Epithelial cell of esophagus (primary cell): ENCODE measurements around the gene OR10H3.

ENCODE experiments used
- DNase-seq: peaks from one replicate; pipeline ENCODE4 v3.0.0; 2010; ENCODE audit warnings: low read depth
- H3K4me3 ChIP-seq: 2 replicates; pipeline ENCODE4 v1.5.1; 2011; ENCODE audit warnings: mild to moderate bottlenecking, low read length, control low read depth
- TF ChIP-seq, protein P1 (sequence below): IDR thresholded peaks from 2 replicates; pipeline ENCODE4 v1.5.1; 2011; ENCODE audit warnings: low read depth, mild to moderate bottlenecking, low read length, control low read depth, inconsistent platforms; ENCODE audit not compliant: insufficient read depth; ENCODE audit errors: missing control alignments

OR10H3 gene

DNA sequence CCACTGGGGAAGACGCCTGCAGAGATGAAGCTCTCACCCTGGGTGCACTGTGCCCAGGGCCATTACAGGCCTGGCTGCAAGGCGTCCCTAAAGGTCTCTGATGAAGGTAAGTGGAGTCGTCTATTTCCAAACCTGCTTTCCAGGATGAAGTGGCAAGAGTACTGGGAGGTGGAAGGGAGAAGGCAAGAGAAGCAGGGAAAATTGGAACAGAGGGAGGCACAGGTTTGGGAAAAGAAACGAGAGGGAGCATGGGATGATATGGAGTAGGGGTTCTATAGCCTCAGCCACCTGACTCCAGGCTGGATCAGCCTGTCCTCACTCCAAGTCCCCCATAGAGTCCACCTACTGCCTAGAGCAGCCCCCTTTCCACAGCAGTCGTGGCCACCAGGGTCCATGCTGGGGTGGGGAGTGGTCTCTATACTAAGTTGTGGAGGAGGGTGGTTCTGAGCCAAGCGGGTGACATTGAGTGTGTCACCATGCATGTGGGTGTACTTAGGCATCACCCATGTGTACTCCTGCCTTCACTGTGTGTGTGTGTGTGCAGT lies 49.9 kb downstream of the OR10H3 start, which contains the start of gene OR10H5:
OR10H5 (plus strand) TSS at position 51 of the 545 bp plus-strand sequence. CDS start 6,388 bp downstream, outside the sequence.
- TF ChIP-seq, protein P1, sequence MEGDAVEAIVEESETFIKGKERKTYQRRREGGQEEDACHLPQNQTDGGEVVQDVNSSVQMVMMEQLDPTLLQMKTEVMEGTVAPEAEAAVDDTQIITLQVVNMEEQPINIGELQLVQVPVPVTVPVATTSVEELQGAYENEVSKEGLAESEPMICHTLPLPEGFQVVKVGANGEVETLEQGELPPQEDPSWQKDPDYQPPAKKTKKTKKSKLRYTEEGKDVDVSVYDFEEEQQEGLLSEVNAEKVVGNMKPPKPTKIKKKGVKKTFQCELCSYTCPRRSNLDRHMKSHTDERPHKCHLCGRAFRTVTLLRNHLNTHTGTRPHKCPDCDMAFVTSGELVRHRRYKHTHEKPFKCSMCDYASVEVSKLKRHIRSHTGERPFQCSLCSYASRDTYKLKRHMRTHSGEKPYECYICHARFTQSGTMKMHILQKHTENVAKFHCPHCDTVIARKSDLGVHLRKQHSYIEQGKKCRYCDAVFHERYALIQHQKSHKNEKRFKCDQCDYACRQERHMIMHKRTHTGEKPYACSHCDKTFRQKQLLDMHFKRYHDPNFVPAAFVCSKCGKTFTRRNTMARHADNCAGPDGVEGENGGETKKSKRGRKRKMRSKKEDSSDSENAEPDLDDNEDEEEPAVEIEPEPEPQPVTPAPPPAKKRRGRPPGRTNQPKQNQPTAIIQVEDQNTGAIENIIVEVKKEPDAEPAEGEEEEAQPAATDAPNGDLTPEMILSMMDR: no peak
- DNase-seq: no peak
- no peak within 1 kb of the TSS for H3K4me3 ChIP-seq

DNA sequence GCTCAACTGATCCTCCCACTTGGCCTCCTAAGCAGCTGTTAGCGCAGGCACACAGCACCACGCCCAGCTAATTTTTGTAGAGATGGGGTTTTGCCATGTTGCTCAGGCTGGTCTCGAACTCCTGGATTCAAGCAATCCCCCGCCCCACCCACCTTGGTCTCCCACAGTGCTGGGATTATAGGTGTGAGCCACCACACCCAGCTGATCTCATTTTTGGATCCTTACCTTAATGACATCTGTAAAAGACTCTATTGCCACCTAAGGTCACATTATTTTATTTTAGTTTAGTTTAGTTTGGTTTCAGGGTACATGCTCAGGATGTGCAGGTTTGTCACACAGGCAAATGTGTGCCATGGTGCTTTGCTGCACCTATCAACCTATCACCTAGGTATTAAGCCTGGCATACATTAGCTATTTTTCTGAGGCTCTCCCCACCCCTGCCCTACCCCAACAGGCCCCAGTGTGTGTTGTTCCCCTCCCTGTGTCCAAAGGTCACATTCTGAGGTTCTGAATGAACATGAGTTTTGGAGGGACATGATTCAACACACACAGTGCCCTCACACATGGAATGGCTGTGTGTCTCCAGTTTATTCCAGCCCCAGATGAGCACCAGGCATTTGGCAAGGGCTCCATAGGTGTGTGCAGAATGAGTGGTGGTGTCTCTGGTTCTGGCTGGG lies 50.9 kb downstream of the OR10H3 start:
- DNase-seq: no peak
- TF ChIP-seq, protein P1: no peak
- H3K4me3 ChIP-seq: no peak overlapping the region

DNA sequence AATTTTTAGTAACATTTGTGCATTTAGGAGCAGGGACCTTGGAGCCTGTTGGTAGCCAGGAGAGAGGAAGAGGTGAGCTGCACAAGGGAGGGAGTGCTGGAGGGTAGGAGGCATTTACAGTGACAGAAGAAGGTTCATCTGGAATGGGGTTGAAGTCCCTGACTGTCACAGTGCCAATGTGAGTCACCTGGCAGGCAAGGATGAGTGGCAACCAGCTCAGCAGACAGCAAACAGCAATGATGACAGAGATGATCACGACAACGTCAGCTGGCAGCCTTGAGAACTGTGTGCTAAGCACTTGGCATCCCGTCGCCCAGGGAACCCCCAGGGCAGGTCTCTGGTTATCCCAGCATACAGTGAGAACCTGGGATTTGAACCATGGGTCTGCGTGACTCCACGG lies 52.3 kb downstream of the OR10H3 start:
- TF ChIP-seq, protein P1: no peak
- DNase-seq: peak; percentile 13

More for the DNA sequence above, 52.3 kb downstream of the OR10H3 start:
- no peak overlapping the region for H3K4me3 ChIP-seq
